SK-N-SH (cell line): Measurements from ENCODE around the gene ISM1. TPM values are rescaled to one million over a fixed set of nuclear protein-coding genes. Genes with fewer than 3 reads are reported as not detected.
"Not testable (repeated sequence)": the region's sequence is repeated elsewhere in the genome, so short reads cannot be mapped to it uniquely, and the experiment has no call there.

Experiments used
- CTCF ChIA-PET: fragments of 300-600, 350-600 bp; formaldehyde crosslinking; extraction: SDS; loops from one replicate; lab custom pipeline; 2021; lab: Yijun Ruan, JAX
- POLR2A ChIA-PET: fragments of 350-600 bp; sonication (Branson Sonifier 250); formaldehyde crosslinking; extraction: SDS; loops from one replicate; lab custom pipeline; 2020; ENCODE audit warnings: antibody characterized with exemption, inconsistent platforms; lab: Yijun Ruan, JAX
- DNase-seq: peaks from one replicate; pipeline ENCODE4 v3.0.0; 2012
- H2AFZ ChIP-seq: fragments of 200-600 bp; sonication (generic); 2 replicates; pipeline ENCODE4 v1.8.1; 2016; ENCODE audit warnings: antibody characterized with exemption, mild to moderate bottlenecking, low read depth
- H3F3A ChIP-seq: fragments of 200-600 bp; sonication (generic); replicated peaks from 2 replicates; pipeline ENCODE3; 2016; ENCODE audit warnings: antibody characterized with exemption, mild to moderate bottlenecking; ENCODE audit not compliant: insufficient read depth
- H3K27ac ChIP-seq, 2 experiments: fragments of 200-500 bp in 1 of 2; fragments of 200-600 bp in 1 of 2; sonication (Bioruptor generic) in 1 of 2; sonication (generic), shearing (Covaris generic) in 1 of 2; 2 replicates each; pipeline versions ENCODE4 v1.5.1 to v1.6.1; 2014 to 2016; ENCODE audit warnings: low read depth in 2 of 2, inconsistent platforms in 1 of 2, low read length in 1 of 2, mild to moderate bottlenecking in 1 of 2, mixed read lengths in 1 of 2
- H3K27me3 ChIP-seq: fragments of 200-600 bp; sonication (generic), shearing (Covaris generic); 2 replicates; pipeline ENCODE4 v1.6.1; 2016; ENCODE audit warnings: mixed run types; ENCODE audit not compliant: insufficient read depth
- H3K36me3 ChIP-seq, 2 experiments: fragments of 200-500 bp in 1 of 2; fragments of 200-600 bp in 1 of 2; sonication (Bioruptor generic) in 1 of 2; sonication (generic) in 1 of 2; replicated peaks in 1 of 2; 2 replicates each; pipeline versions ENCODE3 to v1.5.1; 2014 to 2016; ENCODE audit warnings: low read length in 1 of 2, mild to moderate bottlenecking in 1 of 2; ENCODE audit not compliant: insufficient read depth in 2 of 2, control insufficient read depth in 1 of 2
- H3K4me1 ChIP-seq, 2 experiments: fragments of 200-500 bp in 1 of 2; fragments of 200-600 bp in 1 of 2; sonication (Bioruptor generic) in 1 of 2; sonication (generic), shearing (Covaris generic) in 1 of 2; 2 replicates each; pipeline versions ENCODE4 v1.5.1 to v1.6.1; 2014 to 2016; ENCODE audit warnings: low read depth in 1 of 2, low read length in 1 of 2, mixed run types in 1 of 2; ENCODE audit not compliant: insufficient read depth in 2 of 2, control insufficient read depth in 1 of 2
- H3K4me2 ChIP-seq: fragments of 200-600 bp; sonication (generic), shearing (Covaris generic); 2 replicates; pipeline ENCODE4 v1.6.1; 2017; ENCODE audit warnings: mixed run types
- H3K4me3 ChIP-seq, 2 experiments: fragments of 200-500 bp in 1 of 2; fragments of 200-600 bp in 1 of 2; sonication (Bioruptor generic) in 1 of 2; sonication (generic), shearing (Covaris generic) in 1 of 2; 2 replicates each; pipeline versions ENCODE4 v1.5.1 to v1.8.1; 2014 to 2016; ENCODE audit warnings: low read depth in 2 of 2, inconsistent platforms in 1 of 2, low read length in 1 of 2, mild to moderate bottlenecking in 1 of 2, mixed read lengths in 1 of 2, moderate library complexity in 1 of 2
- H3K79me2 ChIP-seq: fragments of 200-600 bp; sonication (generic); 2 replicates; pipeline ENCODE4 v1.8.1; 2017; ENCODE audit warnings: mild to moderate bottlenecking; ENCODE audit not compliant: insufficient read depth
- H3K9ac ChIP-seq: fragments of 200-600 bp; sonication (generic); 2 replicates; pipeline ENCODE4 v1.6.1; 2017; ENCODE audit warnings: mixed run types
- H3K9me2 ChIP-seq: fragments of 200-600 bp; sonication (generic); 2 replicates; pipeline ENCODE4 v1.6.1; 2017; ENCODE audit warnings: mixed run types
- H3K9me3 ChIP-seq: fragments of 200-600 bp; sonication (generic); 2 replicates; pipeline ENCODE4 v1.6.1; 2017; ENCODE audit warnings: mixed run types, mild to moderate bottlenecking, moderate library complexity
- H4K20me1 ChIP-seq: fragments of 200-600 bp; sonication (generic); 2 replicates; pipeline ENCODE4 v1.6.1; 2017; ENCODE audit warnings: mild to moderate bottlenecking, mixed run types; ENCODE audit not compliant: insufficient read depth
- EZH2phosphoT487 ChIP-seq: fragments of 200-600 bp; sonication (generic); IDR thresholded peaks from 2 replicates; pipeline ENCODE4 v1.6.1; 2017; ENCODE audit warnings: low read depth, mixed run types, mild to moderate bottlenecking, antibody characterized with exemption, moderate library complexity, borderline replicate concordance
- FOXJ3 ChIP-seq: sonication (generic); formaldehyde crosslinking; IDR thresholded peaks from 2 replicates; pipeline ENCODE4 v1.5.1; 2020; ENCODE audit warnings: mild to moderate bottlenecking, missing genetic modification reagents
- FOXM1 ChIP-seq: IDR thresholded peaks from 2 replicates; pipeline ENCODE4 v1.4.0; 2012; ENCODE audit warnings: low read depth, mild to moderate bottlenecking
- GABPA ChIP-seq: IDR thresholded peaks from 2 replicates; pipeline ENCODE4 v1.4.0; 2012; ENCODE audit warnings: low read depth, mild to moderate bottlenecking
- MEF2A ChIP-seq: IDR thresholded peaks from 2 replicates; pipeline ENCODE4 v1.4.0; 2012; ENCODE audit warnings: low read depth, borderline replicate concordance
- MXI1 ChIP-seq: IDR thresholded peaks from 2 replicates; pipeline ENCODE4 v1.6.1; 2012; ENCODE audit warnings: mild to moderate bottlenecking, low read depth, low read length, improper control_type of control experiment
- NFIC ChIP-seq: IDR thresholded peaks from 2 replicates; pipeline ENCODE4 v1.4.0; 2012; ENCODE audit warnings: borderline replicate concordance
- NRF1 ChIP-seq: IDR thresholded peaks from 2 replicates; pipeline ENCODE4 v1.6.1; 2012; ENCODE audit warnings: low read depth, mild to moderate bottlenecking, low read length
- POLR2AphosphoS5 ChIP-seq: IDR thresholded peaks from 2 replicates; pipeline ENCODE4 v1.6.1; 2012; ENCODE audit warnings: low read depth, low read length
- RCOR1 ChIP-seq: fragments of 150-350 bp; IDR thresholded peaks from 2 replicates; pipeline ENCODE4 v1.6.1; 2017; ENCODE audit warnings: antibody characterized with exemption, low read length
- RFX5 ChIP-seq: IDR thresholded peaks from 2 replicates; pipeline ENCODE4 v1.6.1; 2012; ENCODE audit warnings: mild to moderate bottlenecking, improper control_type of control experiment, low read length
- SIN3A ChIP-seq: IDR thresholded peaks from 2 replicates; pipeline ENCODE4 v1.6.1; 2012; ENCODE audit warnings: low read depth, mild to moderate bottlenecking, low read length, moderate library complexity, borderline replicate concordance
- TEAD4 ChIP-seq: IDR thresholded peaks from 2 replicates; pipeline ENCODE4 v1.4.0; 2012; ENCODE audit warnings: mild to moderate bottlenecking, borderline replicate concordance; ENCODE audit not compliant: insufficient read depth
- YY1 ChIP-seq: IDR thresholded peaks from 2 replicates; pipeline ENCODE4 v1.4.0; 2012; ENCODE audit warnings: low read depth, mild to moderate bottlenecking
- ZBTB33 ChIP-seq: IDR thresholded peaks from 2 replicates; pipeline ENCODE4 v1.4.0; 2012; ENCODE audit warnings: low read depth, borderline replicate concordance
- WGBS: methylation state at CpG from one replicate; pipeline ENCODE4 v1.1.6; 2017; ENCODE audit warnings: low lambda C conversion rate; 5-methylcytosine and 5-hydroxymethylcytosine counted together
- polyA plus RNA-seq, 3 experiments: library from polyadenylated mRNA; depleted of rRNA; stranded (reverse); fragments of >200 nt; gene quantifications; 2 replicates each; pipeline ENCODE4 v1.2.3, GENCODE V29; 2012
- TF ChIP-seq, protein P1 (sequence below): IDR thresholded peaks from 2 replicates; pipeline ENCODE4 v1.4.0; 2012; ENCODE audit warnings: low read depth, borderline replicate concordance
- TF ChIP-seq, protein P2 (sequence below): IDR thresholded peaks from 2 replicates; pipeline ENCODE4; 2012
- TF ChIP-seq, protein P3 (sequence below): fragments of 150-350 bp; IDR thresholded peaks from 2 replicates; pipeline ENCODE4 v1.6.1; 2017; ENCODE audit warnings: antibody characterized with exemption, low read length, low read depth, borderline replicate concordance

The ISM1 gene
- polyA plus RNA-seq, 1 of the 3 experiments (the other 2 are of a cell fraction) = not detected

- Histone ChIP-seq H4K20me1 (no peaks in the 10 kb centered on the region), H3K27ac (no peak overlapping the region), H3K4me3 (no peak overlapping the region), H3K4me2 (no peak overlapping the region), H3K27me3 (no peaks in the 10 kb centered on the region), H3K9ac (no peak overlapping the region), H3K9me2 (no peaks in the 10 kb centered on the region), H2AFZ (no peak overlapping the region), H3K4me1 (no peaks in the 10 kb centered on the region), H3F3A (no peaks in the 10 kb centered on the region), H3K9me3 (no peaks in the 10 kb centered on the region; the same call in 1 of the 2 replicates), H3K79me2 (no peaks in the 10 kb centered on the region), H3K36me3 (no peaks in the 10 kb centered on the region)
- TF ChIP-seq GABPA (no peak), TEAD4 (no peak), RFX5 (no peak)
- TF ChIP-seq, protein P1, sequence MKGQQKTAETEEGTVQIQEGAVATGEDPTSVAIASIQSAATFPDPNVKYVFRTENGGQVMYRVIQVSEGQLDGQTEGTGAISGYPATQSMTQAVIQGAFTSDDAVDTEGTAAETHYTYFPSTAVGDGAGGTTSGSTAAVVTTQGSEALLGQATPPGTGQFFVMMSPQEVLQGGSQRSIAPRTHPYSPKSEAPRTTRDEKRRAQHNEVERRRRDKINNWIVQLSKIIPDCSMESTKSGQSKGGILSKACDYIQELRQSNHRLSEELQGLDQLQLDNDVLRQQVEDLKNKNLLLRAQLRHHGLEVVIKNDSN = no peak
- 21% methylated on average over 10 of the region's 10 CpGs for WGBS
- CTCF ChIA-PET = interaction anchor here (1.5 kb wide), 1 partner anchor 75 kb away, joined by 3 read pairs; no protein-coding TSS in a partner anchor
- POLR2A ChIA-PET = no interaction called here
- no peak for DNase-seq
Observed at GRCh38 chr20:13232999-13233398, 11.9 kb downstream of the ISM1 start.

DNA sequence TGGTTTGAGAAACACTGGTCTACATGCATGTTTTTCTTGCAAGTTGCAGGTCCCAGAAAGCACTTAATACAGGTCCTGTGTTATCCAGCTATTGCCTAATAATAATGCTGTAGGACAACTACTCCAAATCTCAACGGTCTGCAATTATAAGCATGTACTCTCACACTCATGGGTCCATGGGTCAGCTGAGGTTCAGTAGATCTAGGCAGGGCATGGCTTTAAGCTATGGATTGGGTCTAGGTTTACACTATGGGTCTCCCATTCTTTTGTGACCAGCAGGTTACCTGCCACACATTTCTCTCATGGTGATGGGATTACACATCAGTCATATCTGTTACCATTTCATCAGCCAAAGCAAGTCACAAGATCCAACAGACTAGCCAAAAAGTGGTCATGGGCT, 13.9 kb downstream of the ISM1 start:
- CTCF ChIA-PET = no interaction called here
- 0% methylated on average over 1 of the region's 1 CpG for WGBS

DNA sequence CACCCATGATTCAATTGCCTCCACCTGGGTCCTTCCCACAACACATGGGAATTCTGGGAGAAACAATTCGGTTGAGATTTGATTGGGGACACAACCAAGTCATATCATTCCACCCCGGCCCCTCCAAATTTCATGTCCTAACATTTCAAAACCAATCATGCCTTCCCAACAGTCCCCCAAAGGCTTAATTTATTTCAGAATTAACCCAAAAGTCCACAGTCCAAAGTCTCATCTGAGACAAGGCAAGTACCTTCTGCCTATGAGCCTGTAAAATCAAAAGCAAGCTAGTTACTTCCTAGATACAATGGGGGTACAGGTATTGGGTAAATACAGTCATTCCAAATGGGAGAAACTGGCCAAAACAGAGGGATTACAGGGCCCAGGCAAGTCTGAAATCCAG, 15.3 kb downstream of the ISM1 start:
- H2AFZ ChIP-seq, POLR2A ChIA-PET, H3K79me2 ChIP-seq, H3K4me1 ChIP-seq, H3K9me2 ChIP-seq, H3K9ac ChIP-seq, H3K4me3 ChIP-seq, H3K9me3 ChIP-seq, H3K27me3 ChIP-seq, H3K27ac ChIP-seq, DNase-seq, H3K36me3 ChIP-seq, H4K20me1 ChIP-seq, H3F3A ChIP-seq, CTCF ChIA-PET, H3K4me2 ChIP-seq: not testable (repeated sequence)
- 3% methylated on average over 2 of the region's 2 CpGs for WGBS

More for the DNA sequence above, 13.9 kb downstream of the ISM1 start:
- no peak overlapping the region for H3K4me2 ChIP-seq
- no peak for DNase-seq
- H3K9ac ChIP-seq = no peak overlapping the region
- H3K4me3 ChIP-seq = no peak overlapping the region
- H3K4me1 ChIP-seq = no peaks in the 10 kb centered on the region
- no peaks in the 10 kb centered on the region for H3K79me2 ChIP-seq
- no peaks in the 10 kb centered on the region for H4K20me1 ChIP-seq
- no peaks in the 10 kb centered on the region for H3K36me3 ChIP-seq
- TF ChIP-seq NFIC = no peak
- TF ChIP-seq EZH2phosphoT487 = no peak
- TF ChIP-seq FOXM1 = no peak
- TF ChIP-seq MXI1 = no peak
- TF ChIP-seq, protein P2, sequence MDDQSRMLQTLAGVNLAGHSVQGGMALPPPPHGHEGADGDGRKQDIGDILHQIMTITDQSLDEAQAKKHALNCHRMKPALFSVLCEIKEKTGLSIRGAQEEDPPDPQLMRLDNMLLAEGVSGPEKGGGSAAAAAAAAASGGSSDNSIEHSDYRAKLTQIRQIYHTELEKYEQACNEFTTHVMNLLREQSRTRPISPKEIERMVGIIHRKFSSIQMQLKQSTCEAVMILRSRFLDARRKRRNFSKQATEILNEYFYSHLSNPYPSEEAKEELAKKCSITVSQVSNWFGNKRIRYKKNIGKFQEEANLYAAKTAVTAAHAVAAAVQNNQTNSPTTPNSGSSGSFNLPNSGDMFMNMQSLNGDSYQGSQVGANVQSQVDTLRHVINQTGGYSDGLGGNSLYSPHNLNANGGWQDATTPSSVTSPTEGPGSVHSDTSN = no peak
- no peak for TF ChIP-seq RCOR1
- TF ChIP-seq, protein P3, sequence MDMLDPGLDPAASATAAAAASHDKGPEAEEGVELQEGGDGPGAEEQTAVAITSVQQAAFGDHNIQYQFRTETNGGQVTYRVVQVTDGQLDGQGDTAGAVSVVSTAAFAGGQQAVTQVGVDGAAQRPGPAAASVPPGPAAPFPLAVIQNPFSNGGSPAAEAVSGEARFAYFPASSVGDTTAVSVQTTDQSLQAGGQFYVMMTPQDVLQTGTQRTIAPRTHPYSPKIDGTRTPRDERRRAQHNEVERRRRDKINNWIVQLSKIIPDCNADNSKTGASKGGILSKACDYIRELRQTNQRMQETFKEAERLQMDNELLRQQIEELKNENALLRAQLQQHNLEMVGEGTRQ = no peak
- TF ChIP-seq YY1 = no peak
- TF ChIP-seq, protein P1 = no peak
- no peak for TF ChIP-seq RFX5
- no peak for TF ChIP-seq SIN3A
- no peak for TF ChIP-seq ZBTB33
- no peak for TF ChIP-seq MEF2A
- TF ChIP-seq TEAD4 = no peak
- TF ChIP-seq NRF1 = no peak
- no peak for TF ChIP-seq POLR2AphosphoS5
- no peak for TF ChIP-seq FOXJ3 (CRISPR knock-in tag)
- no peaks in the 10 kb centered on the region for H3K27me3 ChIP-seq
- H3K9me2 ChIP-seq = no peaks in the 10 kb centered on the region
- H3F3A ChIP-seq = no peaks in the 10 kb centered on the region
- H3K27ac ChIP-seq = no peak overlapping the region
- no peak overlapping the region for H2AFZ ChIP-seq
- POLR2A ChIA-PET = no interaction called here
- no peaks in the 10 kb centered on the region for H3K9me3 ChIP-seq
